OCI-LY7 (cell line): ENCODE results near the gene ADGRD2. TPM values are rescaled to one million over a fixed set of nuclear protein-coding genes. Genes with fewer than 3 reads are reported as not detected.

Experiments
- BruUV-seq: library from RNA; stranded (reverse); fragments of 400-500 nt; replicated peaks from 2 replicates; lab custom pipeline; 2021; lab: Mats Ljungman, UMichigan
- CTCF ChIA-PET: fragments of 300-600 bp; sonication (Branson Sonifier 250); formaldehyde crosslinking; loops from one replicate; lab custom pipeline; 2022; ENCODE audit warnings: antibody characterized with exemption; ENCODE audit not compliant: unreplicated experiment; lab: Charles Lee
- POLR2A ChIA-PET: fragments of 300-600 bp; sonication (Branson Sonifier 250); formaldehyde crosslinking; loops from one replicate; lab custom pipeline; 2022; ENCODE audit warnings: antibody characterized with exemption; lab: Charles Lee
- DNase-seq: peaks from one replicate; pipeline ENCODE4 v3.0.0-alpha.2; 2015; ENCODE audit warnings: low spot score
- H2AFZ ChIP-seq: fragments of 200-600 bp; sonication (generic), shearing (Covaris generic); 2 replicates; pipeline ENCODE4 v1.6.1; 2014; ENCODE audit warnings: mild to moderate bottlenecking, antibody characterized with exemption, low read length, moderate library complexity
- H3K27ac ChIP-seq: fragments of 200-600 bp; sonication (generic); 2 replicates; pipeline ENCODE4 v1.5.1; 2014; ENCODE audit warnings: mixed run types, low read depth, mild to moderate bottlenecking, moderate library complexity, low read length, inconsistent platforms; ENCODE audit not compliant: poor library complexity, severe bottlenecking
- H3K36me3 ChIP-seq: fragments of 200-600 bp; sonication (generic); 2 replicates; pipeline ENCODE4 v1.6.1; 2014; ENCODE audit warnings: mild to moderate bottlenecking, antibody characterized with exemption, low read length, moderate library complexity, mixed read lengths; ENCODE audit not compliant: insufficient read depth
- H3K4me1 ChIP-seq: fragments of 200-600 bp; sonication (generic); 2 replicates; pipeline ENCODE4 v1.5.1; 2014; ENCODE audit warnings: mild to moderate bottlenecking, low read length; ENCODE audit not compliant: insufficient read depth, poor library complexity, severe bottlenecking
- H3K4me2 ChIP-seq: fragments of 200-600 bp; sonication (generic); 2 replicates; pipeline ENCODE4 v1.6.1; 2014; ENCODE audit warnings: mild to moderate bottlenecking, low read length
- H3K4me3 ChIP-seq: fragments of 200-600 bp; sonication (generic); 2 replicates; pipeline ENCODE4 v1.5.1; 2014; ENCODE audit warnings: mild to moderate bottlenecking, low read depth, low read length; ENCODE audit not compliant: poor library complexity, severe bottlenecking
- H3K79me2 ChIP-seq: fragments of 200-600 bp; sonication (generic); 2 replicates; pipeline ENCODE4 v1.6.1; 2016; ENCODE audit warnings: low read depth, mild to moderate bottlenecking, low read length, moderate library complexity, mixed read lengths; ENCODE audit not compliant: insufficient read depth
- H3K9me2 ChIP-seq: fragments of 200-600 bp; sonication (generic); 2 replicates; pipeline ENCODE4 v1.6.1; 2016; ENCODE audit warnings: mild to moderate bottlenecking, low read length, mixed read lengths; ENCODE audit not compliant: insufficient read depth
- H3K9me3 ChIP-seq: fragments of 200-600 bp; sonication (generic); 2 replicates; pipeline ENCODE4 v1.6.1; 2014; ENCODE audit warnings: mild to moderate bottlenecking, mixed run types, low read length, mixed read lengths
- H4K20me1 ChIP-seq: fragments of 200-600 bp; sonication (generic); 2 replicates; pipeline ENCODE4 v1.6.1; 2014; ENCODE audit warnings: mild to moderate bottlenecking, antibody characterized with exemption, low read length, moderate library complexity, mixed read lengths; ENCODE audit not compliant: insufficient read depth
- EZH2phosphoT487 ChIP-seq: fragments of 200-600 bp; sonication (generic); IDR thresholded peaks from 2 replicates; pipeline ENCODE4 v1.6.1; 2018; ENCODE audit warnings: low read depth, borderline replicate concordance, mild to moderate bottlenecking, mixed run types, antibody characterized with exemption, low read length, moderate library complexity, mixed read lengths
- intact Hi-C: fragments of 100-400 bp; cut with micrococcal nuclease; formaldehyde crosslinking; loops from one replicate; pipeline ENCODE4 v1.10.0; 2022; ENCODE audit not compliant: unreplicated experiment
- total RNA-seq, 2 experiments: library from RNA; depleted of rRNA in 1 of 2; stranded (reverse); fragments of >200 nt in 1 of 2; shearing (Covaris generic) in 1 of 2; gene quantifications; 2 replicates each; pipeline ENCODE4 v1.2.3, GENCODE V29; 2014 to 2022
- TF ChIP-seq, protein P1 (sequence below): fragments of 200-600 bp; sonication (generic); conservative IDR thresholded peaks from 2 replicates; pipeline ENCODE4 v1.5.1; 2014; ENCODE audit warnings: mild to moderate bottlenecking, antibody characterized with exemption, low read length, moderate library complexity, mixed read lengths

ADGRD2 gene
- total RNA-seq, 2 experiments from 2014 or later, result not detected

DNA sequence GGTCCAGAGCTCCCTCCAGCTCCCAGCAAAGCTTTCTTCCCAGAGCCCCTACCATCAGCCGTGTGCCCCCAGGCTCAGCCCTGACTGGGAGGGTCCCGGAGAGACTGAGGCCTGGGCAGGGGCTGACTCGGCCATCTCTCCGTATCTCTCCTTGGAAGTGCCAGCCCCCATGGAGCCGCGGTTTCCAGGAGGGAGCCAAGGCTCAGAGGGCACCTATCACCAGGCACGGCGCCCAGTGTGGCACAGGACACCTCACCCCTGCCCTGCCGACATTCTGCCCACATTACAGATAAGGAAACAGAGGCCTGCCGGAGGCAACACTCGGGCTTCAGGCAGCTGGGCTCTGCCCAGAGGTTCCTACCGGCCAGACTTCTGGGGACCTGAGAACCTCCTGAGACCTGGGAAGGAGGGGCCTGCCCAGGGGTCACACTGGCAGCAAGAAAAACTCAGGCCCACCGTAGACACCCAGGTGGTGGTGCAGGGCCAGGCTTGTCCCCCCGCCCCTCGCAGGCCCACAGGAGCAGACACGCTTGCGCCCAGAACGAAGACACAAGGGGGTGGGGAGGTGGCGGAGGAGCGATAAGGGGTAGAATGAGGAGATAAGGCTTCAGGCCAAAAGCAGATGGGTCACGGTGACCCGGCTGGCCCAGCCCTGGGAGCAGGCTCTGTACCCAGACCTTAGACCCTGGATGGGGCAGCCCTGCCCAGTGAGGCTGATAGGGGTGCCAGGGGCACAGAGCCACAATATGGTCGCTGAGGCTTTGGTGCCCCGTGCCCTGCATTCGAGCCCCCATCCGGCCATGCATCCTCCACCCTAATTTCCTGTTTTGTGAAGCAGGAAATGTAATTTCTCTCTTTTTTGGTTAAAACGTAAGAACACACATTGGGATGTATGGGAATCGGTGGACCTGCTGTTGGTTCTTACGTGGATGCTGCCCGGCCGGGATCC, 45.1 kb downstream of the ADGRD2 start:
- Histone ChIP-seq H2AFZ (0 out of 2 replicates have a peak overlapping the region, but pooled peaks have one; percentile 31), H3K4me3 (no peak overlapping the region), H3K4me1 (no peaks in the 10 kb centered on the region), H3K79me2 (no peaks in the 10 kb centered on the region), H3K9me3 (no peaks in the 10 kb centered on the region), H4K20me1 (no peaks in the 10 kb centered on the region), H3K27ac (no peak overlapping the region), H3K9me2 (no peaks in the 10 kb centered on the region), H3K36me3 (no peaks in the 10 kb centered on the region), H3K4me2 (no peak overlapping the region)
- DNase-seq, result no peak
- no peak for TF ChIP-seq EZH2phosphoT487
- TF ChIP-seq, protein P1, sequence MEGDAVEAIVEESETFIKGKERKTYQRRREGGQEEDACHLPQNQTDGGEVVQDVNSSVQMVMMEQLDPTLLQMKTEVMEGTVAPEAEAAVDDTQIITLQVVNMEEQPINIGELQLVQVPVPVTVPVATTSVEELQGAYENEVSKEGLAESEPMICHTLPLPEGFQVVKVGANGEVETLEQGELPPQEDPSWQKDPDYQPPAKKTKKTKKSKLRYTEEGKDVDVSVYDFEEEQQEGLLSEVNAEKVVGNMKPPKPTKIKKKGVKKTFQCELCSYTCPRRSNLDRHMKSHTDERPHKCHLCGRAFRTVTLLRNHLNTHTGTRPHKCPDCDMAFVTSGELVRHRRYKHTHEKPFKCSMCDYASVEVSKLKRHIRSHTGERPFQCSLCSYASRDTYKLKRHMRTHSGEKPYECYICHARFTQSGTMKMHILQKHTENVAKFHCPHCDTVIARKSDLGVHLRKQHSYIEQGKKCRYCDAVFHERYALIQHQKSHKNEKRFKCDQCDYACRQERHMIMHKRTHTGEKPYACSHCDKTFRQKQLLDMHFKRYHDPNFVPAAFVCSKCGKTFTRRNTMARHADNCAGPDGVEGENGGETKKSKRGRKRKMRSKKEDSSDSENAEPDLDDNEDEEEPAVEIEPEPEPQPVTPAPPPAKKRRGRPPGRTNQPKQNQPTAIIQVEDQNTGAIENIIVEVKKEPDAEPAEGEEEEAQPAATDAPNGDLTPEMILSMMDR, result no peak
- intact Hi-C loops, result no loop called here
- ChIA-PET CTCF (no interaction called here), POLR2A (no interaction called here)
- BruUV-seq, result no TSS peak

DNA sequence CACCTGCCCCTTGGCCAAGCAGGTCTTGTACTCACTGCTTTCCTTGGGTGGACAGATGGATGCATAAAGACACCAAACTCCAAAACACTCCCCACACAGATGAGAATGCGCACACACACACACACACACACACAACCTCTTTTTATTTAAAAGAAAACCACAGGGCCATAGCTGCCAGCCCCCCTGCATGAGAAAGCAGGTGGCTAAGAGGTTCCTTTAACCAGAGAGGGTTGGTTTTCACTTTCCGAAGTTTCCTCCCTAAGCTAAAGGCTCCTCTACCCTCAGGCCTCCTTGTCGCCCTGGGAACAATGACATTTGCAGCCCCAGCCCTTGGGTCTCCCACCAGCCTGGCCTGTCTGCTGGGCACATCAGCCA, 45.8 kb downstream of the ADGRD2 start:
- ChIA-PET CTCF (no interaction called here), POLR2A (interaction anchor here (0.6 kb wide), 1 partner anchor 342 kb away, joined by 3 read pairs; no protein-coding TSS in a partner anchor)
- BruUV-seq, result no TSS peak
- Histone ChIP-seq H3K79me2 (no peaks in the 10 kb centered on the region), H3K4me2 (no peak overlapping the region), H3K4me1 (no peaks in the 10 kb centered on the region), H3K36me3 (no peaks in the 10 kb centered on the region), H2AFZ (0 out of 2 replicates have a peak overlapping the region, but pooled peaks have one; percentile 31), H4K20me1 (no peaks in the 10 kb centered on the region), H3K4me3 (no peak overlapping the region), H3K27ac (no peak overlapping the region), H3K9me2 (no peaks in the 10 kb centered on the region), H3K9me3 (no peaks in the 10 kb centered on the region)
- intact Hi-C loops, result no loop called here
- no peak for TF ChIP-seq EZH2phosphoT487
- TF ChIP-seq, protein P1, result no peak
- DNase-seq, result no peak

DNA sequence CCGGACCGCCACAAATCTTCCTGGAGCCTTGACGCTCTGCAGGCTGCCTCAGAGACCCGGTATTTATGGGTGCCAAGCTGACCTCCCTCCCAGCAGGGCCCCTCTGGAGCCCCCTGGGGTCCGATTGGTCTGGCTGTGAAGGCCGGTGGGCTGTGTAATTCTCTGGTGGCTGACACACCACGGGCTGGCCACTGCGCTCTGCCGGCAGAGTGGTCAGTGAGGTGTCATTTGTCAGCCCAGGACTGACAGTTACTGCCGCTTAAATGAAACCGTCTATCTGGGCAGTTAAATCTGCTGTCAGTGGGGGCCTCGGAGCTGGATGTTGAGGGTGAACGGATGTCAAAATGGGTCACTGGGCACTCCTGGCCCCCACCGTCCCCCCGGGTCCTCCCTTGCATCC, 46.2 kb downstream of the ADGRD2 start:
- Histone ChIP-seq H3K9me2 (no peaks in the 10 kb centered on the region), H3K79me2 (no peaks in the 10 kb centered on the region), H3K4me2 (no peak overlapping the region), H4K20me1 (no peaks in the 10 kb centered on the region), H3K4me1 (no peaks in the 10 kb centered on the region), H3K36me3 (no peaks in the 10 kb centered on the region), H3K27ac (no peak overlapping the region), H2AFZ (no peak overlapping the region), H3K4me3 (no peak overlapping the region), H3K9me3 (no peaks in the 10 kb centered on the region)
- DNase-seq, result no peak
- POLR2A ChIA-PET, result interaction anchor here (0.6 kb wide), 1 partner anchor 342 kb away, joined by 3 read pairs; no protein-coding TSS in a partner anchor
- no TSS peak for BruUV-seq
- CTCF ChIA-PET, result no interaction called here
- TF ChIP-seq EZH2phosphoT487, result no peak
- TF ChIP-seq, protein P1, result no peak
- intact Hi-C loops, result no loop called here
